Ovary (tissue), 3 donors: Measurements from ENCODE around the gene SLC45A2.

Experiments used
- POLR2A ChIP-seq: fragments of 450-650 bp; IDR thresholded peaks from one replicate; pipeline ENCODE4 v1.6.1; 2017; ENCODE audit warnings: antibody characterized with exemption, mild to moderate bottlenecking, moderate library complexity
- TF ChIP-seq, protein P1 (sequence below), 3 donors: fragments of 450-650 bp in 2 of 3; fragments of 200-600 bp in 1 of 3; IDR thresholded peaks; one replicate each; pipeline versions ENCODE4 v1.5.1 to v1.8.0; 2016 to 2022; ENCODE audit warnings: antibody characterized with exemption in 3 of 3, mild to moderate bottlenecking in 1 of 3
- donor health status: DM: no; HTN: no; CAD: no.

DNA sequence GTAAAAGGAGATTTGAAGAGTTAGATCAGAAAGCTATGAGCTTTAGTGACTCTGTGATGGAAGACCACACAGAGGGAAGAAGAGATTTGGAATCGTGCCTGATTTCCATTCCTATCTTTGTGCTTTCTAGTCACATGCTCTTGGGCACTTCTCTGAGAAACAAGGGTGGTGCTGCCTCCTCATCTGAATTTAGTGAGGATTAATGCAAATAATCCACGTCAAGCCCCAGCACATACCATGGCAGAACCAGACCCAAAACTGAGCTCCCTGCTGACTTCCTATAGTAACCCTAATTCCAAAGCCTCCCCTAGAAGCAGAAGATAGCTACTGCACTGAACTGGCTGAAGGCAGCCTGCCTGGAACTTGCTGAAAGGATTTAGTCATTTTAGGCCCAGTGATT, 17.7 kb downstream of the SLC45A2 start:
- no peak for TF ChIP-seq POLR2A
- TF ChIP-seq, protein P1, sequence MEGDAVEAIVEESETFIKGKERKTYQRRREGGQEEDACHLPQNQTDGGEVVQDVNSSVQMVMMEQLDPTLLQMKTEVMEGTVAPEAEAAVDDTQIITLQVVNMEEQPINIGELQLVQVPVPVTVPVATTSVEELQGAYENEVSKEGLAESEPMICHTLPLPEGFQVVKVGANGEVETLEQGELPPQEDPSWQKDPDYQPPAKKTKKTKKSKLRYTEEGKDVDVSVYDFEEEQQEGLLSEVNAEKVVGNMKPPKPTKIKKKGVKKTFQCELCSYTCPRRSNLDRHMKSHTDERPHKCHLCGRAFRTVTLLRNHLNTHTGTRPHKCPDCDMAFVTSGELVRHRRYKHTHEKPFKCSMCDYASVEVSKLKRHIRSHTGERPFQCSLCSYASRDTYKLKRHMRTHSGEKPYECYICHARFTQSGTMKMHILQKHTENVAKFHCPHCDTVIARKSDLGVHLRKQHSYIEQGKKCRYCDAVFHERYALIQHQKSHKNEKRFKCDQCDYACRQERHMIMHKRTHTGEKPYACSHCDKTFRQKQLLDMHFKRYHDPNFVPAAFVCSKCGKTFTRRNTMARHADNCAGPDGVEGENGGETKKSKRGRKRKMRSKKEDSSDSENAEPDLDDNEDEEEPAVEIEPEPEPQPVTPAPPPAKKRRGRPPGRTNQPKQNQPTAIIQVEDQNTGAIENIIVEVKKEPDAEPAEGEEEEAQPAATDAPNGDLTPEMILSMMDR (IDR thresholded peaks at IDR 0.05) = no peak
